Neural cell (in vitro differentiated cells): Measurements from ENCODE around the gene SIAH2. TPM values are rescaled to one million over a fixed set of nuclear protein-coding genes. Genes with fewer than 3 reads are reported as not detected.

Experiments
- H2AFZ ChIP-seq: fragments of 200-600, 300-800 bp; sonication (generic), shearing (Covaris generic); 2 replicates; pipeline ENCODE4 v1.6.0; 2014; ENCODE audit warnings: low read depth, mild to moderate bottlenecking, antibody characterized with exemption, low read length, moderate library complexity
- H3F3A ChIP-seq: fragments of 200-600 bp; shearing (Covaris generic); 2 replicates; pipeline ENCODE4 v1.6.1; 2016; ENCODE audit warnings: mild to moderate bottlenecking, moderate library complexity, mixed read lengths, antibody characterized with exemption, low read length; ENCODE audit not compliant: insufficient read depth, poor library complexity, severe bottlenecking
- H3K27ac ChIP-seq: fragments of 200-600, 300-800 bp; sonication (generic), shearing (Covaris generic); 2 replicates; pipeline ENCODE4 v1.5.1; 2014; ENCODE audit warnings: mild to moderate bottlenecking, low read length, moderate library complexity
- H3K27me3 ChIP-seq: fragments of 300-800, 200-600 bp; sonication (generic), shearing (Covaris generic); 2 replicates; pipeline ENCODE4 v1.6.0; 2014; ENCODE audit warnings: mild to moderate bottlenecking, low read depth, low read length, moderate library complexity; ENCODE audit not compliant: insufficient read depth
- H3K36me3 ChIP-seq: fragments of 300-800, 200-600 bp; sonication (generic), shearing (Covaris generic); 2 replicates; pipeline ENCODE4 v1.5.1; 2014; ENCODE audit warnings: mild to moderate bottlenecking, antibody characterized with exemption, low read length, moderate library complexity; ENCODE audit not compliant: insufficient read depth
- H3K4me2 ChIP-seq: fragments of 300-800, 200-600 bp; sonication (generic), shearing (Covaris generic); 2 replicates; pipeline ENCODE4 v1.6.0; 2014; ENCODE audit warnings: mild to moderate bottlenecking, low read length
- H3K4me3 ChIP-seq: fragments of 300-800, 200-600 bp; sonication (generic), shearing (Covaris generic); 2 replicates; pipeline ENCODE4 v1.5.1; 2014; ENCODE audit warnings: mild to moderate bottlenecking, low read length, moderate library complexity
- H3K79me2 ChIP-seq: fragments of 200-600 bp; shearing (Covaris generic); replicated peaks from 2 replicates; pipeline ENCODE4 v1.6.0; 2014; ENCODE audit warnings: mild to moderate bottlenecking, low read length, moderate library complexity; ENCODE audit not compliant: insufficient read depth
- H3K9ac ChIP-seq: fragments of 300-800, 200-600 bp; sonication (generic), shearing (Covaris generic); 2 replicates; pipeline ENCODE4 v1.6.1; 2016; ENCODE audit warnings: mild to moderate bottlenecking, low read length, mixed read lengths
- H3K9me2 ChIP-seq: fragments of 200-600 bp; shearing (Covaris generic); 2 replicates; pipeline ENCODE4 v1.6.1; 2016; ENCODE audit warnings: mild to moderate bottlenecking, low read length, mixed read lengths; ENCODE audit not compliant: insufficient read depth
- H3K9me3 ChIP-seq: fragments of 200-600, 300-800 bp; sonication (generic), shearing (Covaris generic); 2 replicates; pipeline ENCODE4 v1.6.1; 2016; ENCODE audit warnings: mild to moderate bottlenecking, mixed run types, low read length, moderate library complexity, mixed read lengths
- H4K20me1 ChIP-seq: fragments of 200-600 bp; shearing (Covaris generic); 2 replicates; pipeline ENCODE4 v1.6.1; 2016; ENCODE audit warnings: mild to moderate bottlenecking, mixed run types; ENCODE audit not compliant: insufficient read depth
- EP300 ChIP-seq: fragments of 450-650 bp; conservative IDR thresholded peaks from 2 replicates; pipeline ENCODE4 v1.6.1; 2014; ENCODE audit warnings: antibody characterized with exemption, mild to moderate bottlenecking, moderate library complexity; ENCODE audit not compliant: poor library complexity, severe bottlenecking
- EZH2 ChIP-seq: fragments of 200-600, 300-800 bp; shearing (Covaris generic), sonication (generic); IDR thresholded peaks from 2 replicates; pipeline ENCODE4 v1.6.1; 2014; ENCODE audit warnings: antibody characterized with exemption, low read length, borderline replicate concordance, mild to moderate bottlenecking; ENCODE audit not compliant: insufficient read depth, poor library complexity, severe bottlenecking
- MXI1 ChIP-seq: fragments of 450-650 bp; conservative IDR thresholded peaks from 2 replicates; pipeline ENCODE4 v1.6.1; 2014; ENCODE audit warnings: antibody characterized with exemption, mild to moderate bottlenecking; ENCODE audit not compliant: poor library complexity, severe bottlenecking
- POLR2AphosphoS5 ChIP-seq: IDR thresholded peaks from 2 replicates; pipeline ENCODE4 v1.6.1; 2012
- RAD21 ChIP-seq: fragments of 450-650 bp; conservative IDR thresholded peaks from 2 replicates; pipeline ENCODE4 v1.6.1; 2014; ENCODE audit warnings: antibody characterized with exemption, mild to moderate bottlenecking, moderate library complexity
- SMC3 ChIP-seq: fragments of 450-650 bp; conservative IDR thresholded peaks from 2 replicates; pipeline ENCODE4 v1.6.1; 2014; ENCODE audit warnings: antibody characterized with exemption, mild to moderate bottlenecking, moderate library complexity; ENCODE audit not compliant: poor library complexity
- TAF1 ChIP-seq: IDR thresholded peaks from 2 replicates; pipeline ENCODE4 v1.6.1; 2012; ENCODE audit warnings: low read depth
- polyA plus RNA-seq: library from polyadenylated mRNA; depleted of rRNA; stranded (reverse); fragments of >200 nt; gene quantifications from 2 replicates; pipeline ENCODE4 v1.2.3, GENCODE V29; 2014
- TF ChIP-seq, protein P1 (sequence below): IDR thresholded peaks from 2 replicates; pipeline ENCODE4 v1.6.1; 2012; ENCODE audit warnings: borderline replicate concordance
- TF ChIP-seq, protein P2 (sequence below): fragments of 450-650 bp; IDR thresholded peaks from 2 replicates; pipeline ENCODE4 v1.5.1; 2014; ENCODE audit warnings: antibody characterized with exemption, mild to moderate bottlenecking, moderate library complexity; ENCODE audit not compliant: poor library complexity, severe bottlenecking

Gene SIAH2
- polyA plus RNA-seq, 1 donor from 2014 or later: 21.8 TPM

DNA sequence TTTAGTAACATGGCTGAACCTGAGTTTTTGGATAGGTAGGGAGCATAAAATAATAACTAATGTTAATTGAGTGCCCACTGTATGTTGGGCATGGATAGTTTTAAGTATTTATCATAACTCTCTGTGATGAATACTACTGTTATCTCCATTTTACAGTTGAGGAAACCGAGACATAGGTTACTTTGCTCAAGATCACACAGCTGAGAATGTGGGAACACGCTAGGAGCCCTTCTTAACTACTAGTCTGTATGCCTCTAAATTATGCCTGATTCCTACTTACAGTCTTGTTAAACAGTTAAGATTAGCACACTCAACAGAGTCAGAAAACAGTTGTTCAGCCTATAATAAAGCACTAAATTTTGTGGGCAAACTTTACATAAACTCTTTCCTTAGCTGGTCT is 2.0 kb upstream of the SIAH2 start:
- no peaks in the 10 kb centered on the region for H3K9me3 ChIP-seq
- no peak overlapping the region for H2AFZ ChIP-seq
- H3K9ac ChIP-seq: no peak overlapping the region
- peaks cover 11% of the 10 kb centered on the region for H3K79me2 ChIP-seq
- TF ChIP-seq EZH2 (no peak), RAD21 (no peak), SMC3 (no peak), TAF1 (no peak), EP300 (no peak), POLR2AphosphoS5 (no peak), MXI1 (no peak)
- TF ChIP-seq, protein P1, sequence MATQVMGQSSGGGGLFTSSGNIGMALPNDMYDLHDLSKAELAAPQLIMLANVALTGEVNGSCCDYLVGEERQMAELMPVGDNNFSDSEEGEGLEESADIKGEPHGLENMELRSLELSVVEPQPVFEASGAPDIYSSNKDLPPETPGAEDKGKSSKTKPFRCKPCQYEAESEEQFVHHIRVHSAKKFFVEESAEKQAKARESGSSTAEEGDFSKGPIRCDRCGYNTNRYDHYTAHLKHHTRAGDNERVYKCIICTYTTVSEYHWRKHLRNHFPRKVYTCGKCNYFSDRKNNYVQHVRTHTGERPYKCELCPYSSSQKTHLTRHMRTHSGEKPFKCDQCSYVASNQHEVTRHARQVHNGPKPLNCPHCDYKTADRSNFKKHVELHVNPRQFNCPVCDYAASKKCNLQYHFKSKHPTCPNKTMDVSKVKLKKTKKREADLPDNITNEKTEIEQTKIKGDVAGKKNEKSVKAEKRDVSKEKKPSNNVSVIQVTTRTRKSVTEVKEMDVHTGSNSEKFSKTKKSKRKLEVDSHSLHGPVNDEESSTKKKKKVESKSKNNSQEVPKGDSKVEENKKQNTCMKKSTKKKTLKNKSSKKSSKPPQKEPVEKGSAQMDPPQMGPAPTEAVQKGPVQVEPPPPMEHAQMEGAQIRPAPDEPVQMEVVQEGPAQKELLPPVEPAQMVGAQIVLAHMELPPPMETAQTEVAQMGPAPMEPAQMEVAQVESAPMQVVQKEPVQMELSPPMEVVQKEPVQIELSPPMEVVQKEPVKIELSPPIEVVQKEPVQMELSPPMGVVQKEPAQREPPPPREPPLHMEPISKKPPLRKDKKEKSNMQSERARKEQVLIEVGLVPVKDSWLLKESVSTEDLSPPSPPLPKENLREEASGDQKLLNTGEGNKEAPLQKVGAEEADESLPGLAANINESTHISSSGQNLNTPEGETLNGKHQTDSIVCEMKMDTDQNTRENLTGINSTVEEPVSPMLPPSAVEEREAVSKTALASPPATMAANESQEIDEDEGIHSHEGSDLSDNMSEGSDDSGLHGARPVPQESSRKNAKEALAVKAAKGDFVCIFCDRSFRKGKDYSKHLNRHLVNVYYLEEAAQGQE: no peak
- TF ChIP-seq, protein P2, sequence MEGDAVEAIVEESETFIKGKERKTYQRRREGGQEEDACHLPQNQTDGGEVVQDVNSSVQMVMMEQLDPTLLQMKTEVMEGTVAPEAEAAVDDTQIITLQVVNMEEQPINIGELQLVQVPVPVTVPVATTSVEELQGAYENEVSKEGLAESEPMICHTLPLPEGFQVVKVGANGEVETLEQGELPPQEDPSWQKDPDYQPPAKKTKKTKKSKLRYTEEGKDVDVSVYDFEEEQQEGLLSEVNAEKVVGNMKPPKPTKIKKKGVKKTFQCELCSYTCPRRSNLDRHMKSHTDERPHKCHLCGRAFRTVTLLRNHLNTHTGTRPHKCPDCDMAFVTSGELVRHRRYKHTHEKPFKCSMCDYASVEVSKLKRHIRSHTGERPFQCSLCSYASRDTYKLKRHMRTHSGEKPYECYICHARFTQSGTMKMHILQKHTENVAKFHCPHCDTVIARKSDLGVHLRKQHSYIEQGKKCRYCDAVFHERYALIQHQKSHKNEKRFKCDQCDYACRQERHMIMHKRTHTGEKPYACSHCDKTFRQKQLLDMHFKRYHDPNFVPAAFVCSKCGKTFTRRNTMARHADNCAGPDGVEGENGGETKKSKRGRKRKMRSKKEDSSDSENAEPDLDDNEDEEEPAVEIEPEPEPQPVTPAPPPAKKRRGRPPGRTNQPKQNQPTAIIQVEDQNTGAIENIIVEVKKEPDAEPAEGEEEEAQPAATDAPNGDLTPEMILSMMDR: no peak
- H4K20me1 ChIP-seq: no peaks in the 10 kb centered on the region
- H3F3A ChIP-seq: no peaks in the 10 kb centered on the region
- H3K27ac ChIP-seq: no peak overlapping the region
- H3K27me3 ChIP-seq: no peaks in the 10 kb centered on the region
- H3K4me3 ChIP-seq: peak overlapping the region; percentile 88
- no peaks in the 10 kb centered on the region for H3K9me2 ChIP-seq
- H3K36me3 ChIP-seq: no peaks in the 10 kb centered on the region
- H3K4me2 ChIP-seq: no peak overlapping the region

DNA sequence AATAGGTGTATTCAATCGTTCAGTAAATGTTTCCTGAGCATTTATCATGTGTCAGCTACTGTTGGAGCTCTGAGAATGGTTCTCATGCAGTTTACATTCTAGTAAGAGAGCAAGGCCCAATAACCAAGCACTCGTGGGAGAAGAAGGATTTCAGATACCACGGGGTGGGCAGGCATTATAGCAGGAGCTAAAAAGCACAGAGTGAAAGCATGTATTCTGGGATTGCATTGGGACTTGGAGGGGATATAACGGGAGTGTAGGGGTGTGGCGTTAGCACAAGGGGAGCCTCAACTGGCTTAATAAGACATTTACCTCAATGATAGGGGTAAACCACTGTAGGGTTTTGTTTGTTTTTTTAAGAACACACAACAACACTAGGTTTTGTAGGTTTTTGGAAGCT is 1.6 kb upstream of the SIAH2 start:
- Histone ChIP-seq H2AFZ (no peak overlapping the region), H3K27me3 (no peaks in the 10 kb centered on the region), H3K9me3 (no peaks in the 10 kb centered on the region), H3K4me2 (peak overlapping the region; percentile 56), H3K9me2 (no peaks in the 10 kb centered on the region), H4K20me1 (no peaks in the 10 kb centered on the region), H3K36me3 (no peaks in the 10 kb centered on the region), H3K27ac (no peak overlapping the region), H3K4me3 (peak overlapping the region; percentile 88), H3K9ac (no peak overlapping the region), H3K79me2 (peaks cover 11% of the 10 kb centered on the region), H3F3A (no peaks in the 10 kb centered on the region)
- TF ChIP-seq EZH2 (no peak), EP300 (no peak), SMC3 (no peak)
- TF ChIP-seq, protein P1: no peak
